HepG2 (cell line): Measurements from ENCODE around the gene PNMA8C. TPM values are rescaled to one million over a fixed set of nuclear protein-coding genes. Genes with fewer than 3 reads are reported as not detected.

ENCODE experiments used
- ATAC-seq: fragments of 200-7000 bp; cut with Tn5 transposase; 3 replicates; pipeline ENCODE4 v1.9.1; 2020; ENCODE audit warnings: mild to moderate bottlenecking, moderate library complexity
- BruUV-seq: library from RNA; stranded (reverse); fragments of 400-500 nt; replicated peaks from 2 replicates; lab custom pipeline; 2021; lab: Mats Ljungman, UMichigan
- CTCF ChIA-PET: fragments of 300-600 bp; formaldehyde crosslinking; extraction: SDS; loops from one replicate; lab custom pipeline; 2021; ENCODE audit warnings: low total read pairs, inconsistent platforms, low intra/inter-chr PET ratio; lab: Yijun Ruan, JAX
- POLR2A ChIA-PET: fragments of 350-600 bp; sonication (Branson Sonifier 250); formaldehyde crosslinking; loops from one replicate; lab custom pipeline; 2020; ENCODE audit warnings: antibody characterized with exemption, inconsistent platforms; lab: Yijun Ruan, JAX
- DNase-seq: peaks from one replicate; pipeline ENCODE4 v3.0.0-alpha.2; 2015; ENCODE audit warnings: low spot score
- FAIRE-seq: peaks from 3 replicates; lab custom pipeline; 2011; peaks lifted over from hg19 to GRCh38; lab: Jason Lieb, UNC
- H2AFZ ChIP-seq: one replicate; pipeline ENCODE4 v1.6.1; 2011; ENCODE audit warnings: low read length, inconsistent platforms
- H3K27ac ChIP-seq: fragments of 300-600 bp; 3 replicates; pipeline ENCODE4 v1.8.0; 2011; ENCODE audit warnings: mixed run types, mild to moderate bottlenecking, mixed read lengths, low read length, inconsistent platforms; ENCODE audit not compliant: insufficient read depth; ENCODE audit errors: extremely low read length
- H3K27me3 ChIP-seq, 2 experiments: fragments of 200-600 bp in 1 of 2; 2 replicates in 1 of 2; 3 replicates in 1 of 2; pipeline versions ENCODE4 v1.6.0 to v1.8.0; 2011; ENCODE audit warnings: low read length in 2 of 2, mild to moderate bottlenecking in 2 of 2, moderate library complexity in 2 of 2, inconsistent platforms in 1 of 2; ENCODE audit not compliant: insufficient read depth in 2 of 2, control insufficient read depth in 1 of 2
- H3K36me3 ChIP-seq, 2 experiments: fragments of 200-600 bp in 1 of 2; replicated peaks in 1 of 2; 2 replicates in 1 of 2; 3 replicates in 1 of 2; pipeline versions ENCODE4 v1.5.1 to v1.8.0; 2011; ENCODE audit warnings: low read length in 2 of 2, inconsistent platforms in 1 of 2; ENCODE audit not compliant: insufficient read depth in 2 of 2, control insufficient read depth in 1 of 2
- H3K4me1 ChIP-seq: 2 replicates; pipeline ENCODE4 v1.5.1; 2012; ENCODE audit warnings: low read length, inconsistent platforms; ENCODE audit not compliant: insufficient read depth
- H3K4me2 ChIP-seq: 2 replicates; pipeline ENCODE4 v1.6.0; 2011; ENCODE audit warnings: low read depth, low read length, inconsistent platforms
- H3K4me3 ChIP-seq, 3 experiments: fragments of 200-600 bp in 1 of 3; sonication (generic), shearing (Covaris generic) in 1 of 3; replicated peaks in 1 of 3; 2 replicates each; pipeline ENCODE4 v1.5.1; 2011 to 2016; ENCODE audit warnings: low read length in 3 of 3, inconsistent platforms in 2 of 3, low read depth in 2 of 3, mild to moderate bottlenecking in 2 of 3, control low read depth in 1 of 3, mixed read lengths in 1 of 3; ENCODE audit not compliant: insufficient read depth in 1 of 3
- H3K79me2 ChIP-seq: one replicate; pipeline ENCODE4 v1.6.1; 2011; ENCODE audit warnings: low read length, inconsistent platforms; ENCODE audit not compliant: insufficient read depth
- H3K9ac ChIP-seq: 2 replicates; pipeline ENCODE4 v1.6.0; 2011; ENCODE audit warnings: mild to moderate bottlenecking, low read depth, low read length, inconsistent platforms; ENCODE audit not compliant: insufficient read depth
- H3K9me3 ChIP-seq: 2 replicates; pipeline ENCODE4 v1.5.1; 2012; ENCODE audit warnings: mild to moderate bottlenecking, low read length
- H4K20me1 ChIP-seq: 2 replicates; pipeline ENCODE4 v1.6.0; 2011; ENCODE audit warnings: inconsistent platforms, mild to moderate bottlenecking, low read length, moderate library complexity; ENCODE audit not compliant: insufficient read depth
- CBX2 ChIP-seq, 2 experiments: fragments of 200-600 bp in 1 of 2; sonication (generic); formaldehyde crosslinking in 1 of 2; IDR thresholded peaks; 2 replicates each; pipeline versions ENCODE4 v1.7.0 to v1.8.1; 2018 to 2022; ENCODE audit warnings: low read depth in 2 of 2, low read length in 1 of 2, mild to moderate bottlenecking in 1 of 2, missing genetic modification reagents in 1 of 2
- HCFC1 ChIP-seq: fragments of 150-350 bp; IDR thresholded peaks from 2 replicates; pipeline ENCODE4 v1.6.1; 2014; ENCODE audit warnings: low read depth, low read length
- HDAC1 ChIP-seq: sonication (generic); formaldehyde crosslinking; IDR thresholded peaks from 2 replicates; pipeline ENCODE4 v1.5.1; 2020; ENCODE audit warnings: mild to moderate bottlenecking, missing genetic modification reagents
- KLF12 ChIP-seq: sonication (generic); formaldehyde crosslinking; IDR thresholded peaks from 2 replicates; pipeline ENCODE4 v1.4.0; 2020; ENCODE audit warnings: missing genetic modification reagents, borderline replicate concordance
- RNF2 ChIP-seq: fragments of 450-650 bp; conservative IDR thresholded peaks from 2 replicates; pipeline ENCODE4 v1.6.1; 2016; ENCODE audit warnings: low read depth
- SRSF4 ChIP-seq: fragments of 200-400 bp; formaldehyde crosslinking; IDR thresholded peaks from one replicate; pipeline ENCODE4 v1.6.1; 2018; ENCODE audit warnings: mild to moderate bottlenecking, low read depth, low read length, moderate library complexity; ENCODE audit not compliant: poor library complexity, severe bottlenecking
- TCF12 ChIP-seq, 2 experiments: fragments of 450-650 bp in 1 of 2; sonication (generic) in 1 of 2; formaldehyde crosslinking in 1 of 2; IDR thresholded peaks; 2 replicates each; pipeline versions ENCODE4 v1.6.1 to v1.8.0; 2017 to 2022; ENCODE audit warnings: antibody characterized with exemption in 1 of 2, mild to moderate bottlenecking in 1 of 2, missing genetic modification reagents in 1 of 2, moderate library complexity in 1 of 2
- TEAD2 ChIP-seq: sonication (generic); formaldehyde crosslinking; IDR thresholded peaks from 2 replicates; pipeline ENCODE4 v1.9.0; 2021; ENCODE audit warnings: missing genetic modification reagents
- YY1 ChIP-seq: IDR thresholded peaks from 2 replicates; pipeline ENCODE4 v1.6.1; 2011; ENCODE audit warnings: low read length, low read depth, moderate library complexity, mild to moderate bottlenecking; ENCODE audit not compliant: insufficient read depth, insufficient replicate concordance
- ZFP37 ChIP-seq: sonication (generic); formaldehyde crosslinking; IDR thresholded peaks from 2 replicates; pipeline ENCODE4 v1.4.0; 2020; ENCODE audit warnings: missing genetic modification reagents, borderline replicate concordance
- ZNF24 ChIP-seq: fragments of 450-650 bp; IDR thresholded peaks from 2 replicates; pipeline ENCODE4 v1.6.1; 2017; ENCODE audit warnings: antibody characterized with exemption, mild to moderate bottlenecking
- ZNF577 ChIP-seq: sonication (generic); formaldehyde crosslinking; IDR thresholded peaks from 2 replicates; pipeline ENCODE4 v1.4.0; 2020; ENCODE audit warnings: mild to moderate bottlenecking, low read depth, missing genetic modification reagents, borderline replicate concordance
- WGBS: methylation state at CpG from one replicate; pipeline ENCODE4 v1.1.6; 2017; ENCODE audit warnings: low lambda C conversion rate; 5-methylcytosine and 5-hydroxymethylcytosine counted together
- in situ Hi-C: cut with HindIII; loops from 2 replicates; pipeline ENCODE4 v1.10.0; 2017; ENCODE audit warnings: low pct_unique_long_range_greater_than_20kb; ENCODE audit not compliant: extremely low pct_ligation_motif_present
- intact Hi-C: fragments of 100-400 bp; cut with micrococcal nuclease; formaldehyde crosslinking; loops from one replicate; pipeline ENCODE4 v1.10.0; 2022; ENCODE audit not compliant: unreplicated experiment
- polyA plus RNA-seq, 8 experiments: library from polyadenylated mRNA; depleted of rRNA in 3 of 8; stranded (reverse) in 7 of 8; unstranded in 1 of 8; fragments of >200 nt; fragmentation: Illumina TruSeq in 4 of 8; extraction: Trizol in 4 of 8; gene quantifications; 2 replicates each; pipeline versions ENCODE4 v1.2.1 to v1.2.3, GENCODE V29; 2011 to 2016; ENCODE audit warnings: low read depth in 4 of 8, missing spikeins in 1 of 8, mixed read lengths in 1 of 8; ENCODE audit not compliant: insufficient read depth in 1 of 8
- total RNA-seq, 5 experiments: library from RNA; depleted of rRNA; stranded (reverse); fragments of >200 nt; fragmentation: Illumina TruSeq; extraction: Trizol; gene quantifications; 2 replicates each; pipeline ENCODE4 v1.2.3, GENCODE V29; 2016; ENCODE audit warnings: low read depth in 1 of 5
- TF ChIP-seq, protein P1 (sequence below): sonication (generic); formaldehyde crosslinking; IDR thresholded peaks from 2 replicates; pipeline ENCODE4 v1.4.0; 2020; ENCODE audit warnings: mild to moderate bottlenecking, missing genetic modification reagents
- TF ChIP-seq, protein P2 (sequence below): sonication (generic); formaldehyde crosslinking; IDR thresholded peaks from 2 replicates; pipeline ENCODE4 v1.5.0; 2020; ENCODE audit warnings: mild to moderate bottlenecking, missing genetic modification reagents, borderline replicate concordance

Gene PNMA8C
- total and polyA plus RNA-seq, 2 of the 13 experiments (the other 11 are each of a cell fraction or from before 2014, with no cell fraction given): not detected

- Histone ChIP-seq H4K20me1 (no peaks in the 10 kb centered on the region), H3K4me3 (no peak overlapping the region), H3K4me2 (no peak overlapping the region)
- BruUV-seq: no TSS peak
- intact Hi-C loops: no loop called here
- TF ChIP-seq SRSF4 (no peak), KLF12 (CRISPR knock-in tag) (no peak), ZNF577 (CRISPR knock-in tag) (no peak), HDAC1 (CRISPR knock-in tag) (no peak), RNF2 (no peak), ZNF24 (no peak), TEAD2 (CRISPR knock-in tag) (no peak), ZFP37 (CRISPR knock-in tag) (no peak), YY1 (no peak), CBX2 (IDR thresholded peaks at IDR 0.05; ENCODE audit: low read depth, low read length) (no peak), CBX2 (CRISPR knock-in tag; IDR thresholded peaks at IDR 0.05; ENCODE audit: low read depth) (no peak), HCFC1 (no peak), TCF12 (IDR thresholded peaks at IDR 0.05) (no peak), TCF12 (CRISPR knock-in tag; IDR thresholded peaks at IDR 0.05) (no peak)
- TF ChIP-seq, protein P1, sequence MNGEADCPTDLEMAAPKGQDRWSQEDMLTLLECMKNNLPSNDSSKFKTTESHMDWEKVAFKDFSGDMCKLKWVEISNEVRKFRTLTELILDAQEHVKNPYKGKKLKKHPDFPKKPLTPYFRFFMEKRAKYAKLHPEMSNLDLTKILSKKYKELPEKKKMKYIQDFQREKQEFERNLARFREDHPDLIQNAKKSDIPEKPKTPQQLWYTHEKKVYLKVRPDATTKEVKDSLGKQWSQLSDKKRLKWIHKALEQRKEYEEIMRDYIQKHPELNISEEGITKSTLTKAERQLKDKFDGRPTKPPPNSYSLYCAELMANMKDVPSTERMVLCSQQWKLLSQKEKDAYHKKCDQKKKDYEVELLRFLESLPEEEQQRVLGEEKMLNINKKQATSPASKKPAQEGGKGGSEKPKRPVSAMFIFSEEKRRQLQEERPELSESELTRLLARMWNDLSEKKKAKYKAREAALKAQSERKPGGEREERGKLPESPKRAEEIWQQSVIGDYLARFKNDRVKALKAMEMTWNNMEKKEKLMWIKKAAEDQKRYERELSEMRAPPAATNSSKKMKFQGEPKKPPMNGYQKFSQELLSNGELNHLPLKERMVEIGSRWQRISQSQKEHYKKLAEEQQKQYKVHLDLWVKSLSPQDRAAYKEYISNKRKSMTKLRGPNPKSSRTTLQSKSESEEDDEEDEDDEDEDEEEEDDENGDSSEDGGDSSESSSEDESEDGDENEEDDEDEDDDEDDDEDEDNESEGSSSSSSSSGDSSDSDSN (CRISPR knock-in tag): no peak
- TF ChIP-seq, protein P2, sequence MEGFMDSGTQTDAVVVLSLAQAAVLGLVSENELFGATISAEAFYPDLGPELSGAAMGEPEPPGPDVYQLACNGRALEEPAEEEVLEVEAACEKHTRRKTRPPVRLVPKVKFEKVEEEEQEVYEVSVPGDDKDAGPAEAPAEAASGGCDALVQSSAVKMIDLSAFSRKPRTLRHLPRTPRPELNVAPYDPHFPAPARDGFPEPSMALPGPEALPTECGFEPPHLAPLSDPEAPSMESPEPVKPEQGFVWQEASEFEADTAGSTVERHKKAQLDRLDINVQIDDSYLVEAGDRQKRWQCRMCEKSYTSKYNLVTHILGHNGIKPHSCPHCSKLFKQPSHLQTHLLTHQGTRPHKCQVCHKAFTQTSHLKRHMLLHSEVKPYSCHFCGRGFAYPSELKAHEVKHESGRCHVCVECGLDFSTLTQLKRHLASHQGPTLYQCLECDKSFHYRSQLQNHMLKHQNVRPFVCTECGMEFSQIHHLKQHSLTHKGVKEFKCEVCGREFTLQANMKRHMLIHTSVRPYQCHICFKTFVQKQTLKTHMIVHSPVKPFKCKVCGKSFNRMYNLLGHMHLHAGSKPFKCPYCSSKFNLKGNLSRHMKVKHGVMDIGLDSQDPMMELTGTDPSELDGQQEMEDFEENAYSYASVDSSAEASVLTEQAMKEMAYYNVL (CRISPR knock-in tag): no peak
- TF ChIP-seq, all 625 proteins: peak for 0
- Histone ChIP-seq H2AFZ (no peak overlapping the region), H3K9ac (no peak overlapping the region), H3K79me2 (no peaks in the 10 kb centered on the region), H3K36me3 (no peaks in the 10 kb centered on the region), H3K27ac (no peak overlapping the region), H3K27me3 (no peaks in the 10 kb centered on the region), H3K4me1 (no peaks in the 10 kb centered on the region), H3K9me3 (no peaks in the 10 kb centered on the region)
- ATAC-seq (no peak), FAIRE-seq (no peak), DNase-seq (no peak)
- ChIA-PET POLR2A (no interaction called here), CTCF (no interaction called here)
- WGBS: 33% methylated on average over 6 of the region's 6 CpGs
- in situ Hi-C loops: no loop called here
Measured at GRCh38 chr19:46453661-46454060, 24.9 kb upstream of the PNMA8C start.
